Astrocyte of the spinal cord (primary cell): Measurements from ENCODE around the gene PRSS3.
"Not testable (repeated sequence)": the region's sequence is repeated elsewhere in the genome, so short reads cannot be mapped to it uniquely, and the experiment has no call there.

ENCODE experiments used
- DNase-seq: peaks from one replicate; pipeline ENCODE4 v3.0.0; 2011; ENCODE audit warnings: low read depth, low spot score
- H3K4me3 ChIP-seq: 2 replicates; pipeline ENCODE4 v1.5.1; 2011; ENCODE audit warnings: low read depth, mild to moderate bottlenecking, low read length, moderate library complexity
- CTCF ChIP-seq: IDR thresholded peaks from 2 replicates; pipeline ENCODE4 v1.5.1; 2012; ENCODE audit warnings: low read depth, mild to moderate bottlenecking, low read length, inconsistent platforms
- in situ Hi-C: cut with HindIII; loops from 2 replicates; pipeline ENCODE4 v1.10.0; 2017; ENCODE audit warnings: low sequenced_read_pairs

The PRSS3 gene

DNA sequence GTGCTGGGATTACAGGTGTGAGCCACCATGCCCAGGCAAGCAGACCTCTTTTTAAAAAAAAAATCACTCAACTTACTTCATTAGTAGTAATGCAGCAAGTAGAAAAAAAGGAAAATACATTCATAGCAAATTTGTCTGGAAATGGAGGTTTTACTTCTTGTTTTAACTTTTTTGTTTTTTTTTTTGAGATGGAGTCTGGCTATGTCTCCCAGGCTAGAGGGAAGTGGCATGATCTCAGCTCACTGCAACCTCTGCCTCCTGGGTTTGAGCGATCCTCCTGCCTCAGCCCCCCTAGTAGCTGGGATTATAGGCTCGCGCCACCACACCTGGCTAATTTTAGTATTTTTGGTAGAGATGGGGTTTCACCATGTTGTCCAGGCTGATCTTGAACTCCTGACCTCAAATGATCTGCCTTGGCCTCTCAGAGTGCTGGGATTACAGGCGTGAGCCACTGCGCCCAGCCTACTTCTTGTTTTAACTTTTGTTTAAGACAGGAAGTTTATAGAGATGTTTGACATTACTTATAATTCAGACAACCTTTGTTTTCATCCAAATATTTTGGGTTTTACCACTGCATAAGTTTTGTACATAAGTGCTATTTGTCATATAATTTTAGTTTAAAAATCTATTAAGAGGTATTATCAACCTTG lies 48.1 kb downstream of the PRSS3 start:
- in situ Hi-C loops = no loop called here
- no peak overlapping the region for H3K4me3 ChIP-seq
- no peak for TF ChIP-seq CTCF
- no peak for DNase-seq

GRCh38 chr9:33846231-33846630 lies 50.9 kb downstream of the PRSS3 start:
- no peak for DNase-seq
- in situ Hi-C loops = no loop called here
- no peak overlapping the region for H3K4me3 ChIP-seq
- TF ChIP-seq CTCF = no peak

- H3K4me3 ChIP-seq, in situ Hi-C loops, DNase-seq: not testable (repeated sequence)
Measured at GRCh38 chr9:33847894-33848205, 52.5 kb downstream of the PRSS3 start.
